ENCODE results near the gene BMPER. TPM values are rescaled to one million over a fixed set of nuclear protein-coding genes. Genes with fewer than 3 reads are reported as not detected.

Gene BMPER
- total RNA-seq, 2 donors from 2014 or later, result 0.31 TPM; not detected in 1

DNA sequence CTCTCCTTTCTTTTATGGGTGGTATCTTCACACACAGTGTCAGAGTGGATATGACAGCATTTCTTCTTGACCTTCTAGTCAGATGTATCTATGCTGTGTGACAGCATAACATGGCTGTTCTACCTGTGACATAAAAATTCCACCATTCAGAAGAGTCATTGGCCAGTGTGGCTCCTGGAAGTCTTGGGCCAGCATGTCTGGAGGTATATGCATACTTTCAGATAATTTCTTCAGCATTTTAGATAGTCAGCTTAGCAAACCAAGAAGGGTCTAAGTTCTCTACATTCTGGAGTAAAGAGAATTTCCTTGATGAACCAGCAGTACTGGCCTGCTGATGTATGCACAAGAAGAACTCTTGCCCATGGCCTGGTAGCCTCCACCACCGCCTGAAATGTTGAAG lies 179.3 kb downstream of the BMPER start:
- peaks cover 4 to 5% of the 10 kb centered on the region in 2 donors for H3K27me3 Mint-ChIP-seq
- DNase-seq (ENCODE audit: low spot score) (no peak), ATAC-seq (no peak)
- H3K9me3 Mint-ChIP-seq, result no peaks in the 10 kb centered on the region
- H3K4me1 Mint-ChIP-seq (ENCODE audit: low read depth in 2 of 2), result no peaks in the 10 kb centered on the region
- H3K4me3 Mint-ChIP-seq, result no peak overlapping the region
- no peak overlapping the region for H3K27ac Mint-ChIP-seq
- no peaks in the 10 kb centered on the region for H3K36me3 Mint-ChIP-seq

DNA sequence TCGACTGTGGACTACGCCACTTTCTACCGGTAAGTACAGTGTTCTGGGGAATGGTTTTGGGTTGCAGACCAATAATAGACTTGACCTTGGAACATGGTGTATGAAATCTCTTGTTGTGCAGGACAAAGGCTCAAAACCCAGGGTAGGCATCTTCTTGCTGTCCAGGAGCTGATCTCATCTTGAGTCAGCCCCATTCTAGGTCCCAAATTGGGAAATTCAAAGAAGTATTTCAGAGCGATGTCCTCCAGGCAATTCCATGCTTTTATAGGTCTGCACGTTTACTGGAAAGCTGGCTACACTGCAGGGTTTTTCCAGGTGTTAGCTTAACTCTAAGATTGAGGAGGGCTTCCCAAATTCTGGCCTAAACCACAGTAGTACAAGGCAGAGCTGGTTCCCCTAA lies 180.7 kb downstream of the BMPER start:
- H3K27ac Mint-ChIP-seq, result no peak overlapping the region
- H3K27me3 Mint-ChIP-seq, result peaks cover 5 to 11% of the 10 kb centered on the region in 2 donors
- H3K36me3 Mint-ChIP-seq, result no peaks in the 10 kb centered on the region
- H3K4me1 Mint-ChIP-seq (ENCODE audit: low read depth in 2 of 2), result no peaks in the 10 kb centered on the region
- DNase-seq (ENCODE audit: low spot score) (no peak), ATAC-seq (no peak)
- no peak overlapping the region for H3K4me3 Mint-ChIP-seq
- H3K9me3 Mint-ChIP-seq, result no peaks in the 10 kb centered on the region

- no peaks in the 10 kb centered on the region for H3K4me1 Mint-ChIP-seq (ENCODE audit: low read depth in 2 of 2)
- ATAC-seq, result no peak
- peaks cover under 1% of the 10 kb centered on the region for H3K9me3 Mint-ChIP-seq
- no peak overlapping the region for H3K4me3 Mint-ChIP-seq
- peaks cover 2 to 9% of the 10 kb centered on the region in 2 donors for H3K27me3 Mint-ChIP-seq
- H3K27ac Mint-ChIP-seq, result no peak overlapping the region
- H3K36me3 Mint-ChIP-seq, result no peaks in the 10 kb centered on the region
- no peak for DNase-seq (ENCODE audit: low spot score)
Observed at GRCh38 chr7:34086981-34087380, 181.6 kb downstream of the BMPER start.

DNA sequence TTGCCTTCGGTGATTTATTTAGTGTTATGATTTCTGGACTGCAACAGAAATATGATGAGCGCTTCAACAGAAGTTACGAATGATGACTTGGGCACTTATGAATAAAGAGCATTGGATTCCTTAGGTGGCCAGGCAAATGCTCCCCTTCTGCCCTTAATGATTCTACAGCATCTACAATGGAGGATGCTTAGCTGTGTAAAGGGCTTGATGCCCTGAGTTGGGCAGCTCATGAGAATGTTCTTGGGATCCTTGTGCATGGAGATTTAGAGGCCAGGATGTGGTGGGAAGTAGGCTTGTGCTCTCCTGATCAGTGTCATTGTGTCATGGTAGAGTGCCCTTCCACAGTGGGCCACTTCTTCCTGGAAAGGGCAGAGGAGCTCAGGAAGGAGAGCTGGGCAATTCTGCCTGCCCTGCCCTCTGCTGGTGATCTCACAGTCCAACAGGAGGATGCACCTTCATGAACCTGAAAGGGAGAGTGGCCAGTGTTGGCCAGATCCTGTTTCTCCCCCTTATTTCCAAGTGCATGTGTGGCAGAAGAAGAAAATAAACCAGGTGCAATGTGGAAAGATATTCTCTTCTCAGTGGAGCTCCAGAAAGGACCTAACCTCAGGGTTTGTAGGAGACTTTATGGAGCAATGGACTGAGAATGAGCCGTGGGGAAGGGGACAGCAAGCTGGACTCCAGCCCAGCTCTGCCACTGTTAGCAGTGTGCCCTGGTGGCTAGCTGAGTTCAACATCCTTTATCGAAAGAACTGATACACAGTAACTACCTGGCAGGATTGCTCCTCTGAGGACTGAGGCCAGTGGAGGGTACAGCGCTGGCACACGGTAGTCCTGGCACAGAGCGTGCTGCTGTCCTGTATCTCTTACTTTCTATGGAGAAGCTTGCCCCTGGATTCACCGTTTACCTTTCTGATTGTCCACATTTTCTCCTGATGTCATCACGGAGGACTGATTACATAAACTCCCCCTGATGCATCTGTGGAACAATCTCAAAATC lies 182.9 kb downstream of the BMPER start:
- Mint-ChIP-seq H3K9me3 (peaks cover 6% of the 10 kb centered on the region), H3K36me3 (no peaks in the 10 kb centered on the region), H3K4me1 (ENCODE audit: low read depth in 2 of 2) (no peaks in the 10 kb centered on the region), H3K27me3 (peaks cover 0 to 9% of the 10 kb centered on the region in 2 donors), H3K4me3 (no peak overlapping the region), H3K27ac (no peak overlapping the region)
- no peak for DNase-seq (ENCODE audit: low spot score)
- no peak for ATAC-seq

GRCh38 chr7:34090816-34091215 lies 185.5 kb downstream of the BMPER start:
- DNase-seq (ENCODE audit: low spot score) (no peak), ATAC-seq (no peak)
- H3K4me1 Mint-ChIP-seq (ENCODE audit: low read depth in 2 of 2), result no peaks in the 10 kb centered on the region
- no peaks in the 10 kb centered on the region for H3K36me3 Mint-ChIP-seq
- H3K27ac Mint-ChIP-seq, result no peak overlapping the region
- peaks cover 6% of the 10 kb centered on the region for H3K9me3 Mint-ChIP-seq
- H3K4me3 Mint-ChIP-seq, result no peak overlapping the region
- peaks cover 0 to 9% of the 10 kb centered on the region in 2 donors for H3K27me3 Mint-ChIP-seq

- DNase-seq (ENCODE audit: low spot score) (no peak), ATAC-seq (no peak)
- Mint-ChIP-seq H3K27ac (no peak overlapping the region), H3K4me3 (no peak overlapping the region), H3K9me3 (peaks cover 6% of the 10 kb centered on the region), H3K4me1 (ENCODE audit: low read depth in 2 of 2) (no peaks in the 10 kb centered on the region), H3K27me3 (peaks cover 0 to 9% of the 10 kb centered on the region in 2 donors), H3K36me3 (no peaks in the 10 kb centered on the region)
Observed at GRCh38 chr7:34091321-34091917, 186.1 kb downstream of the BMPER start.

- Mint-ChIP-seq H3K4me1 (ENCODE audit: low read depth in 2 of 2) (no peaks in the 10 kb centered on the region), H3K27ac (no peak overlapping the region)
Observed at GRCh38 chr7:34093276-34093675, 187.9 kb downstream of the BMPER start.

GRCh38 chr7:34096198-34096651 lies 190.9 kb downstream of the BMPER start:
- Mint-ChIP-seq H3K36me3 (no peaks in the 10 kb centered on the region), H3K4me3 (no peak overlapping the region), H3K4me1 (ENCODE audit: low read depth in 2 of 2) (no peaks in the 10 kb centered on the region), H3K27ac (no peak overlapping the region), H3K9me3 (peaks cover 6% of the 10 kb centered on the region), H3K27me3 (no peaks in the 10 kb centered on the region)
- peak in 1 of 2 donors; percentile 13 for ATAC-seq
- DNase-seq (ENCODE audit: low spot score), result no peak

More at GRCh38 chr7:34093276-34093675, 187.9 kb downstream of the BMPER start:
- no peak for DNase-seq (ENCODE audit: low spot score)
- no peak overlapping the region for H3K4me3 Mint-ChIP-seq
- ATAC-seq, result no peak
- H3K36me3 Mint-ChIP-seq, result no peaks in the 10 kb centered on the region
- peaks cover 0 to 9% of the 10 kb centered on the region in 2 donors for H3K27me3 Mint-ChIP-seq
- H3K9me3 Mint-ChIP-seq, result peaks cover 6% of the 10 kb centered on the region

DNA sequence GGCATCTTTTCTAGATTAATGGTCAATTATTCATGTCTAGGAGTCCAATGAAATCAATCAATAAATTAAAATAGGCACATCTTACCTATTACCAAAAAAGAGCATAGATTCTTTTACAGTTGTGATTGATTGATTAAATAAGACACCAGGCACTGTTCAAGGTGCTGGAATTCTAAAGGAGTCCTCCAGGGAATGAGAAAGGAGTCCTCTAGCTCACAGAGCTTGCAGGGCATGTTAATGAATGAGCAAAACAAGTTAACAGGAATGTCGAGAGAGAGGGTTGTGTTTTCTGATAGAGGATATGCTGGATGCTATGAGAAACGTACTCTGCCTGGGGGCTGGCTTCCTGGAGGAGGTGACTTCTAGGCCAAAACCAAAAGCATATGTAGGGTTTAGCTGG lies 191.4 kb downstream of the BMPER start:
- Mint-ChIP-seq H3K4me3 (no peak overlapping the region), H3K9me3 (peaks cover 6% of the 10 kb centered on the region), H3K27ac (no peak overlapping the region), H3K4me1 (ENCODE audit: low read depth in 2 of 2) (no peaks in the 10 kb centered on the region), H3K36me3 (no peaks in the 10 kb centered on the region), H3K27me3 (no peaks in the 10 kb centered on the region)
- ATAC-seq (no peak), DNase-seq (ENCODE audit: low spot score) (no peak)

GRCh38 chr7:34100661-34101060 lies 195.3 kb downstream of the BMPER start:
- Mint-ChIP-seq H3K4me1 (ENCODE audit: low read depth in 2 of 2) (no peaks in the 10 kb centered on the region), H3K36me3 (no peaks in the 10 kb centered on the region), H3K27ac (no peak overlapping the region), H3K4me3 (no peak overlapping the region), H3K9me3 (peaks cover 5% of the 10 kb centered on the region), H3K27me3 (no peaks in the 10 kb centered on the region)
- DNase-seq (ENCODE audit: low spot score), result no peak
- no peak for ATAC-seq

GRCh38 chr7:34104115-34104514 lies 198.8 kb downstream of the BMPER start:
- H3K9me3 Mint-ChIP-seq, result peaks cover 9% of the 10 kb centered on the region
- H3K27ac Mint-ChIP-seq, result no peak overlapping the region
- DNase-seq (ENCODE audit: low spot score), result no peak

DNA sequence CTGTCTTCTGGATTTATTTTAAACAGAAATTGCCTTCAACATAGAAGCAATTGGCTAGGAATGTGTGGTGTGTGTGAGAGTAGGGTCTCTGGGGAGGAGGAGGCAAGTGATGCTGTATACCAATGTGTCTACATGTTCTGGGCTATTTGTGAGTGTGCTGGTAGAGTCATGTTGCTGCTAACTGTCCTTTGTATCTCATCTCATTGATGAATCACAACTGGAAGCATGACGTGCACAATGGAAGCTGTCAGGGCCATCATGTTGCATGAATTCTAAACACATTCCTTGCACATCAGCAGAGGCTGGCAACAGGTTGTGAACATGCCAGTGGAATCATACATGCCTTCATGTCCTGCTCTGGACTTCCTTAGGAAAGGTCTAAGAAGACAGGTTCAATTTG lies 199.7 kb downstream of the BMPER start:
- peaks cover 9% of the 10 kb centered on the region for H3K9me3 Mint-ChIP-seq
- ATAC-seq (no peak), DNase-seq (ENCODE audit: low spot score) (no peak)
- no peaks in the 10 kb centered on the region for H3K27me3 Mint-ChIP-seq
- no peaks in the 10 kb centered on the region for H3K36me3 Mint-ChIP-seq
- H3K4me3 Mint-ChIP-seq, result no peak overlapping the region
- no peak overlapping the region for H3K27ac Mint-ChIP-seq
- H3K4me1 Mint-ChIP-seq (ENCODE audit: low read depth in 2 of 2), result no peaks in the 10 kb centered on the region

More at GRCh38 chr7:34104115-34104514, 198.8 kb downstream of the BMPER start:
- H3K4me1 Mint-ChIP-seq (ENCODE audit: low read depth in 2 of 2), result no peaks in the 10 kb centered on the region
- ATAC-seq, result no peak
- no peaks in the 10 kb centered on the region for H3K27me3 Mint-ChIP-seq
- H3K36me3 Mint-ChIP-seq, result no peaks in the 10 kb centered on the region
- no peak overlapping the region for H3K4me3 Mint-ChIP-seq

DNA sequence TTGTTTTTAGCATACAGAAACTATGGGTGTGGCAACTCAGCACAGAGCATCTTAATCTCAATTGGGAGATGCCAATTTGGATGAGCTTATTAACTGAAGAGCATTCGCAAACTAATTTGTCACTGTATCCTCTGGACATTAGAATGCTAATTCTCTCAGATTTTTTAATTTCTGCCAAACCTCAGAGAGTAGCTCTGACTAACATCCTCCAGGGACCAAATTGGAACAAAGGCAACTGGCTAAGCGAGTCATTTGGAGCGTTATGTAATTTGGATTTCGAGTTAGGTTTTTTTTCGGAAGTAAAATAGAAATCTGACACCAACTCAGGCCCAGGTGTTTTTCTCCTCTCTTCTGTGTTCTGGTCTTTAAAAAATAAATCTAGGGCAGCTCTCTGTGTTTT lies 201.9 kb downstream of the BMPER start:
- ATAC-seq (no peak), DNase-seq (ENCODE audit: low spot score) (no peak)
- Mint-ChIP-seq H3K27ac (no peak overlapping the region), H3K4me3 (no peak overlapping the region), H3K9me3 (peaks cover 11% of the 10 kb centered on the region), H3K36me3 (no peaks in the 10 kb centered on the region), H3K4me1 (ENCODE audit: low read depth in 2 of 2) (no peaks in the 10 kb centered on the region), H3K27me3 (no peaks in the 10 kb centered on the region)

DNA sequence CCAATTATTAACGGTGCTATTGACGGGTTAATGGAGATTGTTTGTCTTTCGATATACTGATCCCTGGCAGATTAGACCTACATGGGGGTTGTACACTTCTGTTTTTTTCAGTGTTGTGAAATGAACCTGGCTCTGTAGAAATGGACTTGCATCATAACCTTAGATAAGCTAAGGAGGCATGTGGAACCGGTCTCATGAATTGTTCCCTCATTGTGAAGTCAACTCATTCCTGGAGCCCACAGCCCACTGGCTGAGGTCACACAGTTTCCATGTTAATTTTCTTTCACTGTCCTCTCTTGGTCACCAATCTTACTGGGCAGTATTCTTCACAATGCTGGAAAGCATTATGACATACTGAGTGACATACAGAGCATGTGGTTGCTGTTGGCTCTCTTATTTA lies 202.8 kb downstream of the BMPER start:
- ATAC-seq (no peak), DNase-seq (ENCODE audit: low spot score) (no peak)
- no peaks in the 10 kb centered on the region for H3K4me1 Mint-ChIP-seq (ENCODE audit: low read depth in 2 of 2)
- H3K9me3 Mint-ChIP-seq, result peaks cover 11% of the 10 kb centered on the region
- no peak overlapping the region for H3K27ac Mint-ChIP-seq
- H3K4me3 Mint-ChIP-seq, result no peak overlapping the region
- H3K27me3 Mint-ChIP-seq, result no peaks in the 10 kb centered on the region
- H3K36me3 Mint-ChIP-seq, result no peaks in the 10 kb centered on the region

All from natural killer cell treated with Interleukin-12 subunit alpha and Interleukin-12 subunit beta and Interleukin-15 and Interleukin-18, amount 100 ng/mL, for 72 hours (primary cell).